Measurements from ENCODE around the gene ANKHD1.

Gene ANKHD1

GRCh38 chr5:140371356-140372151, 30.1 kb upstream of the ANKHD1 start:
- no peak overlapping the region for H3K4me3 ChIP-seq (ENCODE audit: low read length)
- DNase-seq (ENCODE audit: low read depth, low spot score), result no peak

- no peak for DNase-seq (ENCODE audit: low read depth, low spot score)
- H3K4me3 ChIP-seq (ENCODE audit: low read length), result no peak overlapping the region
Measured at GRCh38 chr5:140372971-140373487, 28.6 kb upstream of the ANKHD1 start.

- H3K4me3 ChIP-seq (ENCODE audit: low read length), result no peak overlapping the region
- DNase-seq (ENCODE audit: low read depth, low spot score), result no peak
Measured at GRCh38 chr5:140381351-140381750, 20.3 kb upstream of the ANKHD1 start.

DNA sequence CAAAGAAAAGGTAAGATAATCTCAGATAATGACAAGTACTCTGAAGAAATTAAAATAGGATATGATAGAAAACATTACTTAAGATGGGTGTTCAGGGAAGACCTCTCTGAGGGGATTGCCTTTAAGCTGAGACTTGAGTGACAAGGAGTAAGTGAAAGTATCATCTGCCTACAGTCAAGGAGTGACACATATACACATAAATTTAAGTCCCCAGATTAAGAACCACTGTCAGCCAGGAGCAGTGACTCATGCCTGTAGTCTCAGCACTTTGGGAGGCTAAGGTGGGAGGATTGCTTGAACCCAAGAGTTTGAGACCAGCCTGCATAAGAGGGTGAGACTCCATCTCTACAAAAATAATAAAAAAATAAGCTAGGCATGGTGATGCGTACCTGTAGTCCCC, 19.7 kb upstream of the ANKHD1 start:
- no peak overlapping the region for H3K4me3 ChIP-seq (ENCODE audit: low read length)
- DNase-seq (ENCODE audit: low read depth, low spot score), result no peak

GRCh38 chr5:140382866-140383265, 18.8 kb upstream of the ANKHD1 start:
- DNase-seq (ENCODE audit: low read depth, low spot score), result no peak
- H3K4me3 ChIP-seq (ENCODE audit: low read length), result no peak overlapping the region

- DNase-seq (ENCODE audit: low read depth, low spot score), result no peak
- H3K4me3 ChIP-seq (ENCODE audit: low read length), result no peak overlapping the region
Measured at GRCh38 chr5:140383300-140383699, 18.3 kb upstream of the ANKHD1 start.

GRCh38 chr5:140388052-140388451, 13.6 kb upstream of the ANKHD1 start:
- no peak overlapping the region for H3K4me3 ChIP-seq (ENCODE audit: low read length)
- no peak for DNase-seq (ENCODE audit: low read depth, low spot score)

GRCh38 chr5:140391312-140391711, 10.3 kb upstream of the ANKHD1 start:
- H3K4me3 ChIP-seq (ENCODE audit: low read length), result no peak overlapping the region
- no peak for DNase-seq (ENCODE audit: low read depth, low spot score)

DNA sequence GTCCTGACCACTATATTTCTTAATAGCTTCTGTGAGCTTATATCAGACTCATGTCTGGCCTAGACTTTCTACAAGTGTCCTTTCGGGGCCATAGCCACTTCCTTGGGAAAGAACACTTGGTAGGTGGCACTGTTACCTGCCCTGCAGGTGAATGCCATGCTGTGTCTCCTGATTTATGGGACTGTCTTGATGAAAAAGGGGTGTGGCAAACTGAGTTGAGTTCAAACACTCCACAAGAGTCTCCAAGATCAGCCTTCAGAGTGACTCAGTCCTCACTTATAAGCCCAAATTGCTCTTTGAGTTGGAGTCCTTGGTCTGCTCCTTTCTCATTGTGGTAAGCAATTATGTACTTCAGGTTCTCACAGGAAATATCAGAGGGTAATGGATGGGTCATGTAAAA, 9.9 kb upstream of the ANKHD1 start:
- no peak for DNase-seq (ENCODE audit: low read depth, low spot score)

GRCh38 chr5:140393738-140394137, 7.9 kb upstream of the ANKHD1 start:
- DNase-seq (ENCODE audit: low read depth, low spot score), result no peak
- no peak overlapping the region for H3K4me3 ChIP-seq (ENCODE audit: low read length)

More for the DNA sequence above, 9.9 kb upstream of the ANKHD1 start:
- no peak overlapping the region for H3K4me3 ChIP-seq (ENCODE audit: low read length)

GRCh38 chr5:140398379-140398811, 3.2 kb upstream of the ANKHD1 start:
- no peak for DNase-seq (ENCODE audit: low read depth, low spot score)
- no peak overlapping the region for H3K4me3 ChIP-seq (ENCODE audit: low read length)

DNA sequence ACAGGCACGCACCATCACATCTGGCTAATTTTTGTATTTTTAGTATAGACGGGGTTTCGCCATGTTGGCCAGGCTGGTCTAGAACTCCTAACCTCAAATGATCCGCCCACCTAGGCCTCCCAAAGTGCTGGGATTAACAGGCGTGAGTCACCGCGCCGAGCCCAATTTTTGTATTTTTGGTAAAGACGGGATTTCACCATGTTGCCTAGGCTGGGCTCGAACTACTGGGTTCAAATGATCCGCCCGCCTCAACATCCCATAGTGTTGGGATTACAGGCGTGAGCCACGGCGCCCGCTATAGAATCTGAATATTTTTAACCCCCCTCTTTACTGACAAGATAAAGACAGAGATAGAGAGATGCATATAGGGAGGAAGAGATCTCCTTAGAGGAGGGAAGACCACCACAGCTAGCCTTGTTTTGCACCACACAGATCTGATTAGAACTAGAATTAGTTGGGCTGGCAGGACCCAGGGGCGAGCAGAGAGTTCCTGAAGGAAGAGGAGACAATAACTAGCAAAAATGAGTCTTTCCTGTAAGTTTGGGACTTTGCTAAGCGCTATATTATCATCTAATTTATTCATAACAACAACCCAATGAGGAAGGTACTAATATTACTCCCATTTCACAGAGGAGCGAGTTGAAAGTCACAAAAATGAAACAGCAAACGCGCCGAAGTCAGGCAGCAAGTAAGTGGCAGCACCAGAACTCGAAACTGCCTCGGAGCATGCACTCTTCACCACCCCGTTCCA, 1.5 kb upstream of the ANKHD1 start:
- no peak for DNase-seq (ENCODE audit: low read depth, low spot score)

DNA sequence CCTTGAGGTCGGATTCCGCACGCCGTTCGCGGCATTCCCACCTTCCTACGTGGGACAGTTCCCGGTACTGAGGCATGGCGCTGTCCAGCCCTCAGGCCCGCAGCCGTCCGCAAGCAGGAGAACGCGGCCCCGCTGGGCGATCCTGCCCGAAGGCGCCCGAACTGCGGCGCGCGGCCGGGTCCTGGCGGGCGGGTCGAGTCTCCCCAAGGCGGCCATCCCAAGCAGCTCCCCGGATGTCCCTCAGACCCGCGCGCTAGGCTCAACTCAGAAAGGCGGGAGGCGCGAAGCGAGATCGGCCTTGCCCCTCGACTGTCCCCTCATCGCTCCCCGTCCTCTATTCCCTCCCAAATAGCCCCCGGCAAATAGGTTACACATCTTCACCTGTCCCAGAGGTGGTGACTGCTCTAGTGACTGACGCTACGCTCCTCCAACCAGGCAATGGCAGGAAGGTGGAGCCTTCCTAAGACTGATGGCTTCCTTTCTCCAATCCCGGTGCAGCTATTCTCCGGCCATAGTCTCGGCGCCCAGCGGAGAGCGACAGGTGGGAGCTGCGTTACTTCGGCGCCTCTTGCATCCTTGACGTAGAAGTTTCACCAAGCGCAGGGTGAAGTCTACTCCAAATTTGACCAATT, 787 bp upstream of the ANKHD1 start:
- DNase-seq (ENCODE audit: low read depth, low spot score), result peak; percentile 95
- peak overlapping the region; percentile 93 for H3K4me3 ChIP-seq (ENCODE audit: low read length)

More for the DNA sequence above, 1.5 kb upstream of the ANKHD1 start:
- H3K4me3 ChIP-seq (ENCODE audit: low read length), result peak overlapping the region; percentile 93

- peak; percentile 54 for DNase-seq (ENCODE audit: low read depth, low spot score)
- H3K4me3 ChIP-seq (ENCODE audit: low read length), result peak overlapping the region; percentile 93
Measured at GRCh38 chr5:140402258-140403074, 833 bp downstream of the ANKHD1 start.

DNA sequence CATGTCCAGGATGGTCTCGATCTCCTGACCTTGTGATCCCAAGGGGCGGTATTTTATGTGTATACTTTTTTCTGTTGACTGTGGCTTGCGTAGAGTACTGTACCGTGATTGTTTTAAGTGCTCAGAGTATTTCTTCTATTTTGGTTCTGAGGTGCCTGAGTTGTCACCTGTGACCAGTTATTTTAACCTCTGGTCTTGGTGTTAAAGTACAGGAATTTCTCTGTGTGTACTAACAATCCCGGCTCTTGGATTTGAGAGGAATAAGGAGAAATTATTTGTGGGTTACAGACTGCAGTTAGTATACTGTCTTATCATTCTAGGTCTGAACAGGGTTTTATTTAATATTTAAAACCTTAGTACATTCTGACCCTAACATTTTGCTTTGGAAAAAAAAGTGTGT, 2.0 kb downstream of the ANKHD1 start:
- no peak for DNase-seq (ENCODE audit: low read depth, low spot score)
- H3K4me3 ChIP-seq (ENCODE audit: low read length), result peak overlapping the region; percentile 9; the same call in 1 of the 2 replicates

- H3K4me3 ChIP-seq (ENCODE audit: low read length), result no peak overlapping the region
Measured at GRCh38 chr5:140408750-140409241, 7.2 kb downstream of the ANKHD1 start.

GRCh38 chr5:140413230-140413629, 11.6 kb downstream of the ANKHD1 start:
- no peak overlapping the region for H3K4me3 ChIP-seq (ENCODE audit: low read length)
- no peak for DNase-seq (ENCODE audit: low read depth, low spot score)

More at GRCh38 chr5:140408750-140409241, 7.2 kb downstream of the ANKHD1 start:
- no peak for DNase-seq (ENCODE audit: low read depth, low spot score)

- H3K4me3 ChIP-seq (ENCODE audit: low read length), result no peak overlapping the region
- no peak for DNase-seq (ENCODE audit: low read depth, low spot score)
Measured at GRCh38 chr5:140417235-140417634, 15.6 kb downstream of the ANKHD1 start.
